PC-3 (cell line): ENCODE data around the gene SARDH. TPM values are rescaled to one million over a fixed set of nuclear protein-coding genes. Genes with fewer than 3 reads are reported as not detected.

Source experiments
- ATAC-seq: fragments of 200-7000 bp; cut with Tn5 transposase; 2 replicates; pipeline ENCODE4 v1.9.1; 2020; ENCODE audit warnings: mild to moderate bottlenecking, moderate library complexity
- BruUV-seq: library from RNA; stranded (reverse); fragments of 400-500 nt; replicated peaks from 2 replicates; lab custom pipeline; 2021; lab: Mats Ljungman, UMichigan
- CTCF ChIA-PET: fragments of 300-600 bp; sonication (Branson Sonifier 250); formaldehyde crosslinking; loops from one replicate; lab custom pipeline; 2022; ENCODE audit warnings: antibody characterized with exemption; lab: Charles Lee
- POLR2A ChIA-PET: fragments of 300-600 bp; sonication (Branson Sonifier 250); formaldehyde crosslinking; loops from one replicate; lab custom pipeline; 2022; ENCODE audit warnings: antibody characterized with exemption; ENCODE audit not compliant: unreplicated experiment; lab: Charles Lee
- DNase-seq: peaks from one replicate; pipeline ENCODE4 v3.0.0-alpha.2; 2015
- H2AFZ ChIP-seq: fragments of 300-600 bp; sonication (generic); 2 replicates; pipeline ENCODE4 v1.6.0; 2016; ENCODE audit warnings: antibody characterized with exemption, low read length
- H3F3A ChIP-seq: fragments of 300-600 bp; sonication (generic); one replicate; pipeline ENCODE4 v1.6.0; 2017; ENCODE audit warnings: antibody characterized with exemption, low read length, control low read depth, mild to moderate bottlenecking; ENCODE audit not compliant: unreplicated experiment
- H3K27ac ChIP-seq: fragments of 300-600 bp; sonication (generic); 2 replicates; pipeline ENCODE4 v1.5.1; 2016; ENCODE audit warnings: mild to moderate bottlenecking, low read length
- H3K27me3 ChIP-seq: fragments of 300-600 bp; sonication (generic); 2 replicates; pipeline ENCODE4 v1.6.1; 2016; ENCODE audit warnings: low read length, mixed read lengths
- H3K36me3 ChIP-seq: fragments of 300-600 bp; sonication (generic); 2 replicates; pipeline ENCODE4 v1.6.1; 2016; ENCODE audit warnings: low read depth, mixed run types, low read length, mixed read lengths
- H3K4me1 ChIP-seq: fragments of 300-600 bp; sonication (generic); 2 replicates; pipeline ENCODE4 v1.5.1; 2016; ENCODE audit warnings: low read length; ENCODE audit not compliant: insufficient read depth
- H3K4me2 ChIP-seq: fragments of 300-600 bp; sonication (generic); 2 replicates; pipeline ENCODE4 v1.6.0; 2016; ENCODE audit warnings: low read length
- H3K4me3 ChIP-seq: fragments of 300-600 bp; sonication (generic); 2 replicates; pipeline ENCODE4 v1.5.1; 2016; ENCODE audit warnings: mild to moderate bottlenecking, low read length, mixed read lengths
- H3K79me2 ChIP-seq: fragments of 300-600 bp; sonication (generic); 2 replicates; pipeline ENCODE4 v1.6.1; 2017; ENCODE audit warnings: low read length, mixed read lengths
- H3K9ac ChIP-seq: fragments of 300-600 bp; sonication (generic); 2 replicates; pipeline ENCODE4 v1.6.0; 2016; ENCODE audit warnings: mild to moderate bottlenecking, low read length
- H3K9me2 ChIP-seq: fragments of 300-600 bp; sonication (generic); replicated peaks from 2 replicates; pipeline ENCODE4 v1.6.1; 2016; ENCODE audit warnings: mixed run types, low read length, mixed read lengths
- H3K9me3 ChIP-seq: fragments of 300-600 bp; sonication (generic); 2 replicates; pipeline ENCODE4 v1.6.1; 2016; ENCODE audit warnings: low read length, mixed read lengths
- H4K20me1 ChIP-seq: fragments of 300-600 bp; sonication (generic); 2 replicates; pipeline ENCODE4 v1.6.1; 2016; ENCODE audit warnings: low read length, mixed read lengths
- EZH2 ChIP-seq: fragments of 300-600 bp; sonication (generic); IDR thresholded peaks from one replicate; pipeline ENCODE4 v1.6.1; 2017; ENCODE audit warnings: antibody characterized with exemption, mild to moderate bottlenecking, low read length; ENCODE audit not compliant: unreplicated experiment
- EZH2phosphoT487 ChIP-seq: fragments of 300-600 bp; sonication (generic); IDR thresholded peaks from 2 replicates; pipeline ENCODE4 v1.6.1; 2018; ENCODE audit warnings: mild to moderate bottlenecking, antibody characterized with exemption, low read length, borderline replicate concordance
- intact Hi-C: fragments of 100-400 bp; cut with micrococcal nuclease; formaldehyde crosslinking; loops from 2 replicates; pipeline ENCODE4 v1.9.0; 2023
- total RNA-seq: library from RNA; depleted of rRNA; stranded (reverse); fragments of >200 nt; gene quantifications from 2 replicates; pipeline ENCODE4 v1.2.3, GENCODE V29; 2014
- TF ChIP-seq, protein P1 (sequence below): fragments of 300-600 bp; sonication (generic); conservative IDR thresholded peaks from 2 replicates; pipeline ENCODE4 v1.5.1; 2017; ENCODE audit warnings: antibody characterized with exemption, low read depth, mild to moderate bottlenecking, low read length

SARDH gene
- total RNA-seq, 1 experiment from 2014 or later, result 3.4 TPM

DNA sequence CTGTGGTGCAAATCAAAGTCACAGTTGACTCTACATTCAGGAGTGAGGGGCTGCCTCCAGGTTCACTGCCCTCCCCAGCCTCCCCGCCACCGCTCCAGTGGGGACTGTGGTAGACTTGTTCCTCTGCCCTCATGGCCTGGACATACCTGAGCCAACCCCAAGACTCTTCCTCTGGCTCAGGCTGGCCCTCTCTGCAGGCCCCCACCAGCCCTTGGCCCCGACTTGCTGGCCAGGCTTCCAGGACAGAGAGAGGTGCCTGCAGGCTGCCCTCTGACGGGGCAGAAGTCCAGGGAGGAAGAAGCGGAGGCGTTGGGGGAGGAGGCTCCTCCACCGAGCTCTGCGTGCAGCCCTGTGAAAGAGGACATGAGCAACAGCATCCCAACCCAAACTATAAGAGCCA, 2.8 kb upstream of the SARDH start:
- peaks cover 5% of the 10 kb centered on the region; the same call in 1 of the 2 replicates for H3K4me1 ChIP-seq
- no peaks in the 10 kb centered on the region for H3K36me3 ChIP-seq
- no peaks in the 10 kb centered on the region for H3K79me2 ChIP-seq
- H3K9ac ChIP-seq, result no peak overlapping the region
- H3K27ac ChIP-seq, result no peak overlapping the region
- ChIA-PET POLR2A (no interaction called here), CTCF (no interaction called here)
- ATAC-seq (no peak), DNase-seq (no peak)
- H4K20me1 ChIP-seq, result no peaks in the 10 kb centered on the region
- H2AFZ ChIP-seq, result no peak overlapping the region
- intact Hi-C loops, result no loop called here
- no peaks in the 10 kb centered on the region for H3F3A ChIP-seq
- TF ChIP-seq EZH2phosphoT487, result no peak
- TF ChIP-seq, protein P1, sequence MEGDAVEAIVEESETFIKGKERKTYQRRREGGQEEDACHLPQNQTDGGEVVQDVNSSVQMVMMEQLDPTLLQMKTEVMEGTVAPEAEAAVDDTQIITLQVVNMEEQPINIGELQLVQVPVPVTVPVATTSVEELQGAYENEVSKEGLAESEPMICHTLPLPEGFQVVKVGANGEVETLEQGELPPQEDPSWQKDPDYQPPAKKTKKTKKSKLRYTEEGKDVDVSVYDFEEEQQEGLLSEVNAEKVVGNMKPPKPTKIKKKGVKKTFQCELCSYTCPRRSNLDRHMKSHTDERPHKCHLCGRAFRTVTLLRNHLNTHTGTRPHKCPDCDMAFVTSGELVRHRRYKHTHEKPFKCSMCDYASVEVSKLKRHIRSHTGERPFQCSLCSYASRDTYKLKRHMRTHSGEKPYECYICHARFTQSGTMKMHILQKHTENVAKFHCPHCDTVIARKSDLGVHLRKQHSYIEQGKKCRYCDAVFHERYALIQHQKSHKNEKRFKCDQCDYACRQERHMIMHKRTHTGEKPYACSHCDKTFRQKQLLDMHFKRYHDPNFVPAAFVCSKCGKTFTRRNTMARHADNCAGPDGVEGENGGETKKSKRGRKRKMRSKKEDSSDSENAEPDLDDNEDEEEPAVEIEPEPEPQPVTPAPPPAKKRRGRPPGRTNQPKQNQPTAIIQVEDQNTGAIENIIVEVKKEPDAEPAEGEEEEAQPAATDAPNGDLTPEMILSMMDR, result no peak
- BruUV-seq, result no TSS peak
- no peaks in the 10 kb centered on the region for H3K9me2 ChIP-seq
- no peak overlapping the region for H3K4me2 ChIP-seq
- no peaks in the 10 kb centered on the region for H3K27me3 ChIP-seq
- H3K9me3 ChIP-seq, result no peaks in the 10 kb centered on the region
- no peak overlapping the region for H3K4me3 ChIP-seq

DNA sequence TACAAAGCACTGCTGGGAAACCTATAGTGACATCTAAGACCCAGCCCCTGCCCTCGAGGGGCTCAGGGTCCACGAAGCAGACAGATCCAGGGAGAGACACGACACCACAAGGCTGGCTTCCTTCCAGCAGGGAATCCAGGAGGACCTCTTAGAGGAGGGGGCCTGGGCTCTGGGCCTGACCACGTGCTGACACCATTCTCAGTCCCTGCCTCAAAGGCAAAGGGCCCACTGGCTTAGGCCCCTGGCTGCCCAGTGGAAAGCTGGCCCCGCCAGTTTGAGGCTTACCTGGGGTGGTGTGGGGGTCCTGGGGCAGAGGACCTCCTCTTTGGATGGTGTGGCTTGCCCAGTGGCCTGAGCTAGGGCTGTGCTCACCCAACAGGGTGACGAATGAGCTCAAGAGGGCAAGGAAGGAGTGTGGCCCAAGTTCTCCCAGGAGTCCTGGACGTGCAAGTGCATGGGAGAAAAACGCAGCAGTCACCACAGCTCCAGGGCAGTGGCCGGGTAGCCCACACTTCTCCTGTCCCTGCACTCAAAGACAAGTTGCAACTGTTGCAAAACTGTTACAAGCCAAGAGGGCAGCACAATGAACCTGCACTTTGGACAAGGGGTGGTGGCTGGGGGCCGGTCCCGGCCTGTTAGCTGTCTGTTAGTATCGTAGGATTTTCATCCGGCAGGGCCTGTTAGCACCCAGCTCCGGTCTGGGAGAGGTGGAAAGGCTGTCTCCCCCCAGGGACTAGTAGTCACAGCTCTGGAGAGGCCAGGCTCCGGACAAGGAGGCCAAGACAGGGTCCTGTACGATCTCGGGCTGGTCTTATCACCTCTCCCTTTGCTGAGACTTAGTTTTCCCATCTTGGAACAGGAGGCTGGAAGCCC, 1.5 kb upstream of the SARDH start:
- Histone ChIP-seq H3K79me2 (no peaks in the 10 kb centered on the region), H4K20me1 (no peaks in the 10 kb centered on the region), H3K4me2 (no peak overlapping the region), H3K9me3 (no peaks in the 10 kb centered on the region), H3F3A (no peaks in the 10 kb centered on the region), H3K4me3 (no peak overlapping the region), H3K4me1 (peaks cover 5% of the 10 kb centered on the region; the same call in 1 of the 2 replicates), H3K27me3 (no peaks in the 10 kb centered on the region), H2AFZ (no peak overlapping the region), H3K36me3 (no peaks in the 10 kb centered on the region), H3K9ac (no peak overlapping the region), H3K27ac (no peak overlapping the region), H3K9me2 (no peaks in the 10 kb centered on the region)
- intact Hi-C loops, result no loop called here
- ATAC-seq (no peak), DNase-seq (no peak)
- ChIA-PET POLR2A (no interaction called here), CTCF (no interaction called here)
- no TSS peak for BruUV-seq
- no peak for TF ChIP-seq EZH2phosphoT487
- TF ChIP-seq, protein P1, result no peak
- no peak for TF ChIP-seq EZH2

DNA sequence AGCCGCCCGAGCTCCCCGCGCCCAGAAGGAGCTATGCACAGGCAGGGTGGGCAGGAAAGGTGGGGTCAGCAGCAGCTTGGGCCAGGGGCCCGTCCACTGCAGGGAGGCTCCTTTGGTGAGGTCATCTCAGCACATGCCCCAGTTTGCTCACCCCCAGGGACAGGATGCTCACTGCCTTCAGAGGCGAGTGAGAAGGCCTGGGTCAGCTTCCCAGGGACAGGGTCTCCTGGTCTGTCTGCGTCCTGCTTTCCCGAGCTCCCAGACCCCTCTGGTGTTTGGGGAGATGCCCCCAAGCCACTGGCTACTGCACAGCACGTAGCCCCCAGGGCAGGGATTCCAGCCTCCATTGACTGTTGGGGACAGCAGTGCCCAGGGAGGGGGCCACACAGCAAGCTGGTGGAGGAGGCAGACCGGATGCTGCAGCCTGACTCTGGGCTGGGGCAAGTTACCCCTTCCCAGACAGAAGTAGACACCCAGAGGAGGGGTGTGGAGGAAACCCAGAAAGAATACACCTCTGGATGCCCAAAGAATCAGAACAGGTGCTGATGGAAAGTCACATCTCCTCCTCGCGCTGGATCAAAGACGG, 581 bp upstream of the SARDH start:
- Histone ChIP-seq H3K4me2 (peak overlapping the region; percentile 71; the same call in 1 of the 2 replicates), H3K27me3 (no peaks in the 10 kb centered on the region), H3K9me2 (no peaks in the 10 kb centered on the region), H3K9me3 (no peaks in the 10 kb centered on the region), H4K20me1 (no peaks in the 10 kb centered on the region), H3K4me1 (peaks cover 5% of the 10 kb centered on the region; the same call in 1 of the 2 replicates), H3K9ac (no peak overlapping the region), H3K27ac (no peak overlapping the region), H3K4me3 (no peak overlapping the region), H3K79me2 (no peaks in the 10 kb centered on the region), H2AFZ (peak overlapping the region; percentile 67; the same call in 1 of the 2 replicates), H3K36me3 (no peaks in the 10 kb centered on the region), H3F3A (no peaks in the 10 kb centered on the region)
- ChIA-PET CTCF (no interaction called here), POLR2A (no interaction called here)
- ATAC-seq (no peak), DNase-seq (no peak)
- BruUV-seq, result no TSS peak
- intact Hi-C loops, result no loop called here
- TF ChIP-seq EZH2phosphoT487, result no peak
- TF ChIP-seq, protein P1, result no peak
- TF ChIP-seq EZH2, result no peak
